Limb (tissue), 2 donors: Measurements from ENCODE around the gene CFAP54.
"Not testable (repeated sequence)": the region's sequence is repeated elsewhere in the genome, so short reads cannot be mapped to it uniquely, and the experiment has no call there.

Experiments used
- DNase-seq, 2 donors: peaks; one replicate each; pipeline ENCODE4 v3.0.0-alpha.2; 2016; ENCODE audit errors: extremely low spot score in 2 of 2

CFAP54 gene

DNA sequence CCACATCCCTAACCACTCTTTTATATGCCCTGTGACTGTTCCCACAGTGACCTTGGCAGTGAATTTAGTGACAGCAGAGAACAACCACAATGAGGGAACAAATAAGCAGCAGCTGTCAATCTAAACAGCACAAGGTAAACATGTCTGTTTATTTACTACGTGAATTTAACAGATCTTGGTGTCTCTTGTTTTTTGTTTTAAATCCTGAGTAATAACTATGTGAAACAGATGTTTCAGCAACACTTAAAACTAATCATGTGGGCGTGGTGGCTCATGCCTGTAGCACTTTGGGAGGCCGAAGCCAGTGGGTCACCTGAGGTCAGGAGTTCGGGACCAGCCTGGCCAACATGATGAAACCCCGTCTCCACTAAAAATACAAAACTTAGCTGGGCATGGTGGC, 17.0 kb upstream of the CFAP54 start:
- DNase-seq = no peak

DNA sequence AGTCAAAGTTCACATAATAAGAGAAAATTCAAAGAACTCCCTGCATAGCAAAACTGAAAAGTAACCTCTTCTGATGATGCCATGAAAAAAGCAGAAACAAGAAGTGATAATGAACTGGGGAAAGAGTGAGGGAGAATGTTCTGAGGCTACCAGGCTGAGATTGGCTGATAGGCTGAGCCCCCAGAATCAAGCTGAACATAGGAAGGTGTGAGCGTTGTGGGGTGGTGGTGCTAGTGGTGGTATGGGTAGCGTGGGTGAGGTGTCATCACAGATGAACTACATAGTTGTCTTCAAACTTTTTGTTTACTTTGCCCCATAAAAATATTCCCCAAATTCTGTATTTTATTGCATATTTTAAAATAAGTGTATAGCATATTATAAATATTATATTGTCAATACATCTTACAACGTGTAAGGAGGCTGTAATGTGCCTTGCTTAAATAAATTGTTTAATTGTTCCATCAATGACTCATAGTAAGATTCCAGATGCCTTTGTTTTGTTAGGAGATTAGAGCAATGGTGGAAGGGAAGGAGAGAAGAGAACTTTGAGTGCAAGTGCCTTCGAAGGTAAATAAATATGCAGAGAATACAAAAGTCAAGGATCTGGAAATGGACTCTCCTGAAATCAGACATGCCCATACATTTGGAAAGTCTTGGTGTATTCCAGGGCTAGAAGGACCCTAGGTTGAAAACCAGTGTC, 15.8 kb upstream of the CFAP54 start:
- no peak for DNase-seq

DNA sequence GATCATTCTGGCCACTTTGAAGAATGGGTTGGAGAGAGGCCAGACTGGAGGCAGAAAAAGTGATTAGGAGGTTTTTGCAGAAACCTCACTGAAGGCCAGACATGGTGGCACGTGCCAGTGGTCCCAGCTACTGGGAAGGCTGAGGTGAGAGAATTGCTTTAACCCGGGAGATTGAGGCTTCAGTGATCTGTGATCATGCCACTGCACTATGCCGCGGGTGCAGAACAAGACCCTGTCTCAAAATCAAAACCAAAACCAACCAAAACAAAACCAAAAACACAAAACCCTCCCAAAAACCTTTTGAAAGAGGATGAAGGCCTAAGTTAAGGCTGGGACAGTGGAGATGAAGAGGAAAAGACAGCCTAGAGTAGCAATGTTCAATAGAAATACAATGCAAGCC, 15.2 kb upstream of the CFAP54 start:
- no peak for DNase-seq

DNA sequence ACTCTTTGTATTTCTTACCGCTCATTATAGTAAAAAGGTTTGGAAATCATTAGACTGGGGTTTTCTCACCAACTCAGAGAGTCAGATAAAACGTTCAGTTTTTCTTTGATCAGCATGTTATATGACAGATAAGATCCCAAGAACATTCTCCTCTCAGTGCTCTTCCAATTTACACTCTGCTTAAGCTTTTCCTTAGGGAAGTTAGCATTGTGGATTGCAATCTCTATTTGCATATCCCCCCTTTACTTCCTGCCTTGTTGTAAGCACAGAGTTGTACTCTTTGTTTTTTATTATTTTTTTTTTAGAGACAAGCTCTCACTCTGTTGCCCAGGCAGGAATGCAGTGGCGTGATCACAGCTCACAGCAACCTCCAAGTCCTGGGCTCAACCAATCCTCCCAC, 11.4 kb upstream of the CFAP54 start:
- DNase-seq = no peak

DNA sequence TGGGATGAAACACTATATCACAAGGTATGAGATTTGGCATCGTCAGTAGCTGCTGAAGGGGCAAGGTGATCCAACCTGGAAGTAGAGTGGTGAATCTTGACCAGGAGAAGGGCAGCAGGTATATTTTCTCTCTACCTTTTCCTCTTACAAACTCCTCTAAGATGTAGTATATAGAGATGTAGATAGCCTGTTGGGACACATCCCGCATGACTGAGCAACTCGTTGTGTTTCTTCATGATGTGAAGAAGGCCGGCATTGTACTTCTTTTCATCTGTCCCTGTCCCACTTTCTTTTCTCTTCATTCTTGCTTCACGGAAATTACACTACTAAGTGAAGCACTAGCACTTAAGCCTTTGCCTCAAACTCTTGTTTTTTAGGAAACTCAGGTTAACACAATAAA, 7.3 kb upstream of the CFAP54 start:
- no peak for DNase-seq

DNA sequence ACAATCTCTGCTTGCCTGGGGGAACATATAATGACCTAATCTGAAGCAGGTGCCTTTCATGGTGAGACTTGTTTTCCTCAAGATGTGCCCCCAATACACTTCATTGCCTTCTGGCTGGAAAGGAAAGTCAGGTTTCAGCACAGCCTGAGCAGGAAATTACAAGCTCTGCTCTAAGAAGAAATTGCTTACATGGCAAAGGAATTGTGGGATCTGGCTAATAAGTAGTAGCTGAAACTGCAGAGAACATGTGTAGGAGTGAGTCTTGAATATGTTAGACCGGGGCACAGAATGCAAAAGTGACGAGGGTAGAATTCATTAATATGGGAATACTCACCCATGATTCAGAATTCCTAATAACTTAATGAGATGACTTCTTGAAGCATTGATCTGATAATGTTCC, 6.3 kb upstream of the CFAP54 start:
- no peak for DNase-seq

DNA sequence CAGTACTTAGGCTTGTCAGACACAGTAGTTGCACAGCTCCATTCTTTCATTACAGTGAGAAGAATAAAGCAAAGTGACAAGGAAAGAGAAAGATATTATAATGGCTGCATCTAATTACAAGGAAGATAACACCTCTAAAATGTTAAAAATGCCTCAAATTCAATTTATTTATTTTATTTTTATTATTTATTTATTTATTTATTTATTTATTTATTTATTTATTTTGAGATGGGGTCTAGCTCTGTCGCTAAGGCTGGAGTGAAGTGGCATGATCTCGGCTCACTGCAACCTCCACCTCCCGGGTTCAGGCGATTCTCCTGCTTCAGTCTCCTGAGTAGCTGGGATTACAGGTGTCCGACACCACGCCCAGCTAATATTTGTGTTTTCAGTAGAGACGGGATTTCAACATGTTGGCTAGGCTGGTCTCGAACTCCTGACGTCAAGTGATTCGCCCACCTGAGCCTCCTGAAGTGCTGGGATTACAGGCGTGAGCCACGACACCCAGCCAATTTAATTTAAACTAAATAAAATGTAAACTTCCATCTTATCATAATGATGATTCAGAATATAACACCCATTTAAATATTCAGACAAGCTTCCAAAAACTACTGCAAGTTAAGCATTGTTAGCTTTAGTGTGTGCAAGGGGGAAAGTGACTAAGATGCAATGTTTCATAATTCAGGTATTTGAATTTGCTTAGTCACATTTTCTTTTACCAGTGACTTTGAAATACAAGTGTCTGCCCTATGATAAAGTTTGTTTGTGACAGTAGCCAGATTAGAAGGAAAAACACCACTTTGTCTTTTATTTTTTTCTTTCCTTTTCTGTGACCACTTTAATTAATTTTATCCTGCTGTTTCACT, 2.4 kb upstream of the CFAP54 start:
- no peak for DNase-seq

DNA sequence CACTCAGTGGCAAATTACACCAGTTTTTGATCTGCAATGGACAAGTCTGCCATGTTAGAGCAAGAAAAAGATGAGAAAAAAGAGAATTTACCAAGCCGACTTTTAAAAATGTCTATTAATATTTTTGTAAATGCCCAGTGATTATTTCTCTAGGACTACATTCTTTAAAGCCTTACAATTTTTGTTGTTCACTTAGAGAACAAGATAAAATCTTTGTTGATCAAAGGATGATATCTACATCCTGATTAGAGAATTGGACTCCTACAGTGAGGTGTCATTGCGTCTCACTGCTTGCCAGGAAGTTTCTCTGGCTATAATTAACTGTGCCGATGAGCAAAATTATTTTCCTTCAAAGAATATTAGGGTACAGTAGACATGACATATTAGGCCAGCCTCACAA, 1.7 kb upstream of the CFAP54 start:
- no peak for DNase-seq

DNA sequence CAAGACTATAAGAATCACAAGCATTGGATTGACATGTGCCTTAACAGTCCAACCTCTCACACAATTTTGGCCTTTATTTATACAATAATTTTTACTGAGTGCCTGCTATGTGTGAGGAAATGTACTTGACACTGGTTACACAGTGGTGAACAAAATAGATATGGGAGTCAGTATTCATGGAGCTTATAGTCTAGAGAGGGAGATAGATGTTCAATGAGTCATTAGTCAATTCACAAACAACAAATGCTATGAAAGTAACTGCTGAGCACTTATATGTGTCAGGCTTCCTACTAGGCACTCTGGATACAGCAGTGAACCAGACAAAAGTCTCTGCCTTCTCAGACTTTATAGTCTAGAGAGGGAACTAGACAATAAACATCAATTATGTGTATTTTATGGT, 3.7 kb downstream of the CFAP54 start:
- no peak for DNase-seq

DNA sequence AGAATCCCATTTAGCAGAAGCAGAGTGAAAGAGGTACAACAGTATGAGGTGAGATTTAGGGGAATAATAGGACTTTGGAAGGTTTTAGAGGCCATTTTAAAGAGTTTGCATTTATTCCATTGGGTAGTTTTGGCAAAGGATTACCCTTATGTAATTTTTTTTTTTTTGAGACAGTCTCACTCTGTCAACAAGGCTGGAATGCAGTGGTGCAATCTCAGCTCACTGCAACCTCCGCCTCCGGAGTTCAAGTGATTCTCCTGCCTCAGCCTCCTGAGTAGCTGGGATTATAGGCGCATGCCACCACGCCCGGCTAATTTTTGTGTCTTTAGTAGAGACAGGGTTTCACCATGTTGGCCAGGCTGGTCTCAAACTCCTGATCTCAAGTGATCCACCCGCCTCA, 4.8 kb downstream of the CFAP54 start:
- DNase-seq = not testable (repeated sequence)

DNA sequence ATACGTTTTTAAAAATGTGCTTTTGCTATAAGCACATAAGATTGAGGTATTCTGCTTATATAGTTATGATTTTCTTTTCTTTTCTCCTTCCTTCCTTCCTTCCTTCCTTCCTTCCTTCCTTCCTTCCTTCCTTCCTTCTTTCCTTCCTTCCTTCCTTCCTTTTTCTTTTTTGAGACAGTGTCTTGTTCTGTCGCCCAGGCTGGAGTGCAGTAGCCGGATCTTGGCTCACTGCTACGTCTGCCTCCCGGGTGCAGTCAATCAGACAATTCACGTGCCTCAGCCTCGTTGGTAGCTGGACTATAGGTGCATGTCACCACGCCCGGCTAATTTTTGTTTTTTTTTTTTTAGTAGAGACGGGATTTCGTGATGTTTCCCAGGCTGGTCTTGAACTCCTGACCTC, 5.8 kb downstream of the CFAP54 start:
- no peak for DNase-seq

DNA sequence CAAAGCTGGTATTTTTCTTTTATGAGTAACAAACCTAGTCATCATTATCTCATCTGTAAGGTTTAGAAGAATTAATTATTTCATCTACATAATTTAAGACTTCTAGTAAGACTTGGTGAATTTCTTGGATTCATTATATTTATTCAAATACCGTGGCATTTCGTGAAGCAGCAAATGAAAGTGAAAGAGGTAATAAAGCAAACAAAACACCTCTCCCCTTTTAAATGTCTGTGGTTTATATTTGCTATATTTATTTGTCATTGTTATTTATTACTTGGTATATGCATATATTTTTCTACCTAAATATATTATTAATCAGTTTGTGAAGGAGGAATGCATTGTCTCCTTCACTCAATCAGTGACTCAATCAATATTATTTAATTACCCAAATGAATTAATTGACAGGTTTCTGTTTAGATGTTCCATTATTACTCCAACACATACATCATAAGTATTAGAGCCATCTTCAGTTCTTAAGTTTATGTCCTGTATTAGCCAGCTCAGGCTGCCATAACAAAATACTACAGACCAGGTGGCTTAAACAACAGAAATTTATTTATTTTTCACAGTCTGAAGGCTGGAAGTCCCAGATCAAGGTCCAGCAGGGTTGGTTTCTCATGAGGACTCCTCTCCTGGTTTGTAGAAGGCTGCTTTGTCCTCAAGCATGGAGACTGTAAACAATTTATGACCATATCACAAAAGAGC, 6.6 kb downstream of the CFAP54 start:
- DNase-seq = no peak

DNA sequence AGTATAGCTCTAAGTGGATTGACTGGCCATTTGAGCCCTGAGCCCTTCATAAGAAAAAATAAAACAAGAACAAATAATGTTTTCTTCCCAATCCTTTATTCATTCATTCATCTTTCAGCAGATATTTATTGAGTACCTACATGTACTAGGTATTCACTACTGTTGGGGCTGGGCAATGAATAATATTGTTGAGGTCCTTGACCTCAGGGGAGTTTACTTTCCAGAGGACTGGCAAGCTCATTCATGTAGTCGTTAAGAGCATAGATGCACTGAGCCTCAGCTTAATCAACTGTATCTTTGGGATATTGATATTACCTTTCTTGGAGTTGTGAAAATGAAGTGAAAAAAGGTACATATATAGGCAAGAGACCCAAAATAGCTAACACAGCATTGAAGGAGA, 7.6 kb downstream of the CFAP54 start:
- DNase-seq = no peak

DNA sequence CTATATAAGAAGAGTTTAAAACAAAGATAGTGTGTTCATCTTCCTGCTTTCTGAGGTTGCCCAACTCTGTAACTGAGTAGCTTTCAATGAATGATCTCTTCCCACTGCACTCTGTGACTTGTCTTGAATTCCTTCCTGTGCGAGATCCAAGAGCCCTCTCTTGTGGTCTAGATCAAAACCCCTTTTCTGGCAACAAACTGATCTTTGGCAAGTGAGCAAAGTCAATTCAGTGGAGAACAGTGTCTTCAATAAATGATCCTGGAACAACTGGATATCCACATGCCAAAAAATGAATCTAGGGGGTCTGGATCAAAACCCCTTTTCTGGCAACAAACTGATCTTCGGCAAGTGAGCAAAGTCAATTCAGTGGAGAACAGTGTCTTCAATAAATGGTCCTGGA, 8.5 kb downstream of the CFAP54 start:
- no peak for DNase-seq

DNA sequence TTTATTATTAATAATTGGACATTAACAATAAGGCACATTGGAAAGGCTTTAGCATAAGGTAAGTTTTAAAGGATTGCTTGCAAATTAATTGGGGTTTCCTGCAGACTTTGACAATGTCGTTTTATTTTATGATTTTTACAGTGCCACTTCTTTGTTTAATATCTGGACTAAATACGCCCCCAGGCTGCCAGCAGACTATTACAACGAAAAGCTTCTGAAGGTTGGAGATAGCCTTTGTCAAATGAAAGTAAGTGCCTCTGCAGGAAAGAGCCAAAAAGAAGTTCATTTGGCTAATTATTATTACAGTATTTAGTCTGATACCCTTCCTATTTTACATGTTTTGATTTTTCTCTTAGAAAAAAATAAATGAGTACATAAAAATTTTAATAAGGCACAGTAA, 11.3 kb downstream of the CFAP54 start:
- no peak for DNase-seq

DNA sequence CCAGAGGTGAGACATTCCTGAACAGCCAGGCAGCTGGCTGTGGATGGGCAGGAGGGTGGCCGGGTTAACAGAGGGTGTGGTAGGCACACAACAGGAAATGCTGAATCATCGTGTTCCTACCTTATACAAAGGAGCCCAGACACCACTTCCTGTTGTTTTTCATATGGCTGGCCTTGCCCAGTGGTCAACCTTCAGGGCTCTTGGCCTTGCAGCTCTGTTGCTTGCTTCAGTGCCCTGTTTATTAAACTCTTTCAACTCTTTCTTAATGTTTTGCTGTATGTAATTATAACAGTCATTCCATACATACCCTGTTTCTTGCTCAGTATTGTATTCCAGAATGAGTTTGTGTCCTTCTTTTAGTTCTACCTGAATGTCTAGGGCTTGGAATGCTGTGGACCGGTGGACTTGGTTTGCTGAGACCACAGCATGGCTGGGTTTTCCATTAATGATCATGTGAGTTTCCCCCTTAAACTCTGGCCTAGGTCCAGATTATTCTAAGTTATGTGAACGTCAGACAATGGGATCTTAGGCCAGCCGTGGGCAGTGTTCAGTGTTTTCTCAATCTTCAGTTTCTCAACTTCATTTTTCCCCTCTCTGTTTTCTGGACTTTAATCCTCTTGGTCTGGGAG, 11.9 kb downstream of the CFAP54 start:
- DNase-seq = no peak

DNA sequence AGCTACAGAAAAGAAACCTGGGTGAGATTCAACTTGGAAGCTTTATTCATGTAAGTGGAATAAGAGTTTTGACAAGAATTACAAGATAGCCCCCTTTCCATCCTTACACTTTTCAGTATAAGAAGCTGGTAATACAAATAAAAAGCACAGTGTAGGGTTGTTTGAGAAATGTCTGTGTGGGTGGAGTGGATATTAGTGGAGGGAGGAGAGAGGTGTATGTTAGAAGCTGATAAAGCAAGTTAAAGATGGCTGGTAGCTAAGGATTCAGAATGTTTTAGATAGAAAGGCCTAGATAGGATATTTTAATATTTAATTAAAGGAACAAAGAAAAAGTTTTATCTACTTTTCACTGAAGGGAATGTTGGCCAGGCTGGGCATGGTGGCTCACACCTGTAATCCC, 12.5 kb downstream of the CFAP54 start:
- no peak for DNase-seq

DNA sequence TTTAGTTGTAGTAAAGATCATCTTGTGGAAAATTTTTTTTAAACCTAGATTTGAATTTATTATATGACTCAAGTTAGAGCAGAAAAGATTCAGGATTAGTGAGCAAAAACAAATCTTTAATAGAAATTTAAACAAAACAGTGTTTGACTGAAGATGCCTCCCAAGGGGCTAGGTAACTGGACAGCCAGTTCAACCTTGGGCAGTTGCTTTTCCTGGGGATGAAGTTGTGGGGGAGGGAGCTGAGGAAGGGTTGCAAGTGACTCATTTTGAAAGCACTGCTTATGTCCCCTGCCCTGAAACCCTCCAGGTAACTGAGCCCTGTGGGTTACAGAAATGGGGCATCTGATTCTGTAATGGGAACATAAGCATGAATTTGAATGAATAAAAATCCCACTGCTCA, 13.1 kb downstream of the CFAP54 start:
- DNase-seq = no peak

DNA sequence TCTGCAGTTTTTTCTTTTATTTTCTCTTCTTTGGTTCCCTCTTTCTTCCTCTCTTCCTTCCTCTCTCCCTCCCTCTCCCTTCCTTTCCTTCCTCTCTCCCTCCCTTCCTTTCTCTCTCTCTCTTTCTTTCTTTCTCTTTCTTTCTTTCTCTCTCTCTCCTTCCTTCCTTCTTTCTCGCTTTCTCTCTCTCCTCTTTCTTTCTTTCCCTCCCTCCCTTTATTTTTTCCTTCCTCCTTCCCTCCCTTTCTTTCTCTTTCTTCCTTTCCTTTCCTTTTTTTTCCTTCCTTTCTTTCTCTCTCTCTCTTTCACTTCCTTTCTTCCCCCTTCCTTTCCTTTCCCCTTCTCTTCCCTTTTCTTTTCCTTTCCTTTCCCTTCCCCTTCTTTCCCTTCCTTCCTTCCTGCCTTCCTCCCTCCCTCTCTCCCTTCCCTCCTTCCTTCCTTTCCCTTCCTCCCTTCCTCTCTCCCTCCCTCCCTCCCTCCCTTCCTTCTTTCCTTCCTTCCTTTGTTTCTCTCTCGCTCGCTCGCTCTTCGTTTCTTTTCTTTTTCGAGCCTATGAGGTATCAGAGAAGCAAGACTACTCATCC, 13.7 kb downstream of the CFAP54 start:
- no peak for DNase-seq

DNA sequence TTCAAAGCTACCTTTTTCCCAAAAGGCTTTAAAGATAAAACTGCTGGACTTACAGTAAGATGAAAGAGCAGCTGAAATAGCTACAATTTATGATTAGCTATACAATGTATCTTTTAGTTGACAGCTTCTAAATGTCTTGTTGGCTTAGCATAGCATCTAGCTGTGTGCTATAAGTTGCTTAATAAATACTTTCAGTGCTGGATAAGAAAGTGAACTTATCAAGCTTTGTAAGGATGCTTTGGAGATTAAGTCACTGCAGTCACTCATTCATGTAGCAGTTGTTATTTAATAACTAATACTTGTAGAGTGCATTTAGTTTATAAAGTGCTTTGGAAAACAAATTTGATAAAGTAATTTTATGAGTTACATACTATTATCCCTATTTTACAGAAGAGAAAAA, 14.6 kb downstream of the CFAP54 start:
- DNase-seq = no peak

DNA sequence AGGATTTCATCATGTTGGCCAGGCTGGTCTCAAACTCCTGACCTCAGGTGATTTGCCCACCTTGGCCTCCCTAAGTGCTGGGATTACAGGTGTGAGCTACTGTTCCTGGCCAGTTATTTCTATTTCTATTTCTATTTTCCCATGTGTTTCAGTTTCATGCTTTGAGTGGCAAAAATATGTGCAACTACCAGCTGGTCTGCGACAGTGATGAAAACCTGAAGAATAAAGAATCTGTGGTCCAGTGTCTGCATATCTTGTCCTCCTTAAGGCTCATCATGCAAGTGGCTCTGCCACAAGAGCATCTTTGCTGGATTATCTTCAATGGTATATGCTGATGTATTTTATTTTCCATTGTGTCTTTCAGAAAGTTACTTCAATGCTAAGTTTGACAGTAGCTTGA, 17.4 kb downstream of the CFAP54 start:
- DNase-seq = no peak

DNA sequence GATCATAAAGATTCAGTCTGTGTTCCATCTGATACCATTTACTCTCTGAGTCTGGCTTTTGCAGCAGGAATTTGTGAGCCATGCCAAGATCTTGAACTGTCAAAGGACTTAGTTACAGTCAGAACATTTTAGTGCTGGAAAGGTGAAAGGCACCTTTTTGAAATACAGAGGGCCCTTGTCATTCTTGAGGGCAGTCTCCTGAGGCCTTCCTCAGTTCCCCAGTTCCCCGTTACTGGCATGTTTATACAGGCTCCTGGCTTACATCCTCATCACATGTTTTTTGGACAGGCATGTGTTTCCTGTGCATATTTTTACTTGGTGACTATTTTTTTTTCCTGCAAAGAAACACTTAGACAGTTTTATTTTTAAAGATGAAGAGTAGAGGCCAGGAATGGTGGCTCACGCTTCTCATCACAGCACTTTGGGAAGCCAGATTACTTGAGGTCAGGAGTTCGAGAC, 21.0 kb downstream of the CFAP54 start:
- no peak for DNase-seq
